Activated CD4-positive, CD25-positive, alpha-beta regulatory T cell treated with anti-CD3 and anti-CD28 coated beads, Interleukin-2, amount 50 U/mL, for 16 hours (primary cell): ENCODE measurements around the gene SYCE3.

Source experiments
- DNase-seq: peaks from one replicate; pipeline ENCODE4 v3.0.0-alpha.2; 2020; ENCODE audit warnings: low read depth, low spot score

SYCE3 gene

DNA sequence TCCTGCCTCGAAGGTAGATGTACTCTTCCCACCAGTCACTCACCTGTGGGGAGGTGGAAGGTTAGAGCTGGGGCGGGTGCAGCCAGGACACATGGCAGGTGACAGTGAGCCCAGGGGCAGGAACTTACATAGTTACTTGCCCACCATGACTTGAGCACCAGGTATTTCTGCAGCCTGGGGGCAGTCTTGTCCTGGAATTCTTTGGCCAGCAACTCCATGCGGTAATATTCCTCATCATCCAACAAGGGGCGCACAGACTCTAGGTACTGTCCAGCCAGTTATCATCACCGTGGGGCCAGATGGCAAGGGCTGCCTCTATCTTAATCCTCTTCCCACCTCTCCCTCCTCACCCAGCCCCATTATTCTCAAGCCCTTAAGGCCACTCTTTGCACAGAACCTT, 13.4 kb upstream of the SYCE3 start:
- no peak for DNase-seq

DNA sequence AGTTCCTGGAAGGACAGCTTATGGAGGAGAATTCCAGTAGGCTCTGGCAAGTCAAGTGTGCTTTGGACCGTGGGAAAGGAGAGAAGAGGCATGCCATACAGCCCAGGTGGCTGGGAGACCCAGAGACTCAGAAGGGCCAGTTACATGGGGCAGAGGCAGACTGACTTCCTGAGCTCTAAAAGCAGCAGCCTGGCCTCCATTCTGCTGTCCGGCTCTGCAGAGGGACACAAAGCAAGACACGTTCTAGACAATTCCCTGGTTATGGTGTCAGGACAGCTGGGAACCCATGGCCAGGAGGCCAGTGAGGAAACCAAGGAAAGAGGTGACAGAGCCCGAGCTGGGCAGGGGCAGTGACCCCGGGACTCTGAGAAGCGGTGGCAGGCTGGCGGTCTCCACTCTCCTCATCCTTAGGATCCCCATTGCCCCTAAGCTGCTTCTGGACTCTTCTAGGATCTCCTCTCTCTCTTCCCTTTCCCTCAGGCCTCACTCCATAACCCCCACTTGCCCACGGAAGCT, 12.8 kb upstream of the SYCE3 start:
- no peak for DNase-seq

DNA sequence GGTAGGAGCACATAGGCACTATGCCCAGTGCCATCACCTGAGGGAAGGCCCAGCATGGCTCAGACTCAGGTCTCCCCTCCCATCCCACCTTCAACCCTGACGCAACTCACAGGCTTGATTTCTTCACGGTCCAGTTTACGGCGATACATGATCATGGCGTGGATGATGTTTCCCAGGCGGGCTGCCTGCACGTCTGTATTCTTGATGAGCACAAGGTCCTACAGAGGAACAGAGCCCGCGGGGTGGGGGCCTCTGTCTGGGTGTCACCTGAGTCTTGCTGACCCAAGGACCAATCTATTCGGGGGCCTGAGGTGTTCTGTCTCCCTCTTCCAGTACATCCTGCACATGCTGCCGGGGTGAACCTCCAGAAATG, 11.7 kb upstream of the SYCE3 start:
- DNase-seq = no peak

DNA sequence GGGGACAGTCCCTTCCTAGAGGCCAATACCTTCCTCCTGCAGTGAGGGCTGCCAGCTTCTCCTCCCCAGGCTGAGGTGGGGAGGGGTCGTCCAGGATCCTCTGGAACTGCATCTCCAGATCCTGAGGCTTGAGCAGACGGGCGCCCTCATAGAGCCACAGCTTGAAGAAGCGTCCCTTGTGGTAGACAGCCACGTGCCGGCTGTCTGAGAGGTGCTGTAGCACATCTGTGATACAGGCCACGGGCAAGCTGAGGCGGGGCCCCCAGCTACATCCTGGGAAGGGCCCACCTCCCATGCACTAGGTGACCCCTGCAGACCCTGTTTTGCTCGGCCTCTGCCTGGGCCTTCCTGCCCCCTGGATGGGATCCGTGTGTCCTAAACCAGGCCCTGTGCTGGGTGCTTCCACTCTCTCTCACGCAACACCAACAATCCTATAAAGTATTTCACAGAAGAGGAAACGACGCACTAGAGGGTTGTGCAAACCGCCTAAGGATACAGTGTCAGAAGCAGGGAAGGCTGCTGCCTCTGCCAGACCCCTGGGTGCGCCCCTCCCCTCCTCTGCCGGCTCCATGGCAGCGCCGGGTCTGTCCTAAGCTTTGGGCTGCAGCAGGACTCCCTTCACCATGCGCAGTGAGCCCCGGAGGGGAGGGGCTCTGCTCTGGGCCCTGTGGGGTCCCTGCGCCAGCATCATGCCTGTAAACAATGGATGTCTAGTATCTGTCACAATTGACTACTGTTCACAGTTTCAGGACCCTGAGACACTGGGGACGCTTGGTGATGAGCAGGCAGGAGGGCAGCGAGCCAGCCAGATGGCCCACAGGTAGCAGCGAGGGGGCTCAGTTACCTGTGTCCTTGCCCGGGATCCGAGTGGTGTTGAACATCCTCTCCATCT, 11.0 kb upstream of the SYCE3 start:
- DNase-seq = no peak

DNA sequence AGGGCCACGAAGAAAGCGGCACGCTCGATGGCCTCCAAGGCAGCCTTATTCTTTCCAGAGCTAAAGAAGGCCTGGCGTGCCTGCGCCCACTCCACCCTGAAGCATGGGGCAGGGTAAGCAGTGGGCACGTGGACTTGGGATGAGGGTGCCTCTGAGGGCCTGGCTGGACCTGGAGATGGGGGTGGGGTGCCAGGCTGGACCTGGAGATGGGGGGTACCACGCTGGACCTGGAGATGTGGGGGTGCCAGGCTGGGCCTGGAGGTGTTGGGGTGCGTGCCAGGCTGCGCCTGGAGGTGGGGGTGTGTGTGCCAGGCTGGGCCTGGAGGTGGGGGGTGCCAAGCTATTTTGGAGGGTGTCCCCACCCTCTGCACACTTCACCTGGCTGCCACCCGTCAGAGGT, 10.2 kb upstream of the SYCE3 start:
- no peak for DNase-seq

DNA sequence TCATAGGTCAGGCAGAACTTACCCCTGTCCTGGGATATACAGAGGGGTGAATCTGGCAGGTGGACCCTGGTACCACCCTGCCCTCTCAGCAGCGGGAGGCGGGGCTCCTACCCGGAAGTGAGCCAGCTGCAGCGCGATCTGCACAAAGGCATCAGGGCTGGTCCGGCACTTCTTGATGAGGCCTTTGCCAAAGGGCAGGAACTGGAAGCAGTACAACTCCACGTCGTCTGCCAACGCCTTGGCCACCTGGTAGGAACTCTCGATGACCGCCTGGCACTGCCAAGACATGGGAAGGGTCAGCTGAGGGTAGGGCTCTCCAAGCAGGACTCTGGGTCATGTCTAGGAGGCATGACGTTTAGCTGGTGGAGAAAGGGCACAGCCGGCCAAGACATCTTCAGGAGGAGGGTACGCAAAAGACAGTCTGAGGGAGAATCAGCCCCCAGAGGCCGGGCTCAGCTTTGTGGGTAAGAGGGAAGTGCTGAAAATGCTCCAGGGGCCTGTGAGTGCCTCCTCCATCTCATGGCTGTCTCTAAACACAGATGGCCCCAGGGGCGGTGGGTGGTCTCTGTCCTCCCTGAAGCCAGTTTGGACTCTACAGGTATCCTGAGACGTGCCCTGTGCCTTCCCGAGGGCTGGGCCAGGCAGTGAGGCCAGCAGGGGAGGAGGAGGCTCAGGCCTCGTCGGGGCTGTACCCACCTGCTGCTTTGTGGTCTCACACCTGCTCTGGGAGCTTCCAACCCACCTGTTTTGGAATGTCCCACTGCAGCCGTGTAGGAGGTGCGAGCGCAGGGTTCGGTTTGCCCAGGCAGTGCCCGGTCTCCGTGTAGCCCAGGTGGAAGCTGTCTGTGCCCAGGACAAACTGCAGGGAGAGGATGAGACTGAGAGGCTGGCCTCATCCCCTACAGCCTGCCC, 8.8 kb upstream of the SYCE3 start:
- no peak for DNase-seq

DNA sequence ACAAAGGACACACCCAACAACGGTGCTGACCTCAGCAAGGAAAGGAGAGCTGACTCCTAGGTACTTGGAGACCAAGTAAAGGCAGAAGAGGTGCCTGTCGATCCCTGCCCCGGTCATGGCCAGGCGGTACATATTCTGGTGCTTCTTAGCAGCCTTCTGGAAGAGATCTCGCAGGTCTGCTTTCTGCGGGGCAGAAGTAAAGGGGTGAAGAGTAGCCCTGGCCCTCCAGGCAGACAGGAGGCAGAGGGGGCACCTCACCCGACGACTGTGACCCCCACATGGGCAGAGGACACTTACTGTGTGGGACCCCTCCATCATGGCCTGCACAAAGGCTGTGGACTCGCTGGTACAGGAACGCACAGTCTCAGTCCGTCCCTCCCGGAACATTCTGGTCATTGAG, 8.1 kb upstream of the SYCE3 start:
- DNase-seq = no peak

DNA sequence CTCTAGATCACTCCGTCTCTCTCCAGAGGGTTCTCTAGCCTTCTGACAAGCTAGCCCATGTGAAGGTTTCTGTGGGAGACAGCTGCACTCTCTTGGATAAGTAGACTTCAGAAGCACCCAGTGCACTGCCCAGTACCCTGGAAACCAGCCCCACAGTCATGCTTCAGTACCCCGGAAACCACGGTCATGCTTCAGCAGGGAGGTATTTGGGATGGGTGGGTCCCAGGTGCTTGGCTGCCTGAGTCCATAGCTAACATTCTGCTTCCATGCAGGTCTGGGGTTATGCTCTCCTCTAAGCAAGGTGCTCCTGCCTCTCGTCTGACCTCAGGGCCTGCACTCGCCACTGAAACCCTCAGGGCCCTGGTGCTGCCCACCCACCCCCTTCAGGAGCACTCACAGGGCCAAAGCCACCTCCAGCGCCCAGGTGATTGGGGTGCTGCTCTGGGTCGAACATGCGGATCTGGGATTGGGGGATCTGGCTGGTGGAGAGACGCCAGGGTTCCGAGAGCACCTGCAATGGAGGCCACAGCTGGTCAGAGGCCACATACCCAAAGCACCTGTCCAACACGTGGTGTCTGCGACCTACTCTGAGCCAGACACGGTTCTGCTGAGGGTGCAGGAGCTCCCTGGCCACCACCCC, 7.3 kb upstream of the SYCE3 start:
- no peak for DNase-seq

DNA sequence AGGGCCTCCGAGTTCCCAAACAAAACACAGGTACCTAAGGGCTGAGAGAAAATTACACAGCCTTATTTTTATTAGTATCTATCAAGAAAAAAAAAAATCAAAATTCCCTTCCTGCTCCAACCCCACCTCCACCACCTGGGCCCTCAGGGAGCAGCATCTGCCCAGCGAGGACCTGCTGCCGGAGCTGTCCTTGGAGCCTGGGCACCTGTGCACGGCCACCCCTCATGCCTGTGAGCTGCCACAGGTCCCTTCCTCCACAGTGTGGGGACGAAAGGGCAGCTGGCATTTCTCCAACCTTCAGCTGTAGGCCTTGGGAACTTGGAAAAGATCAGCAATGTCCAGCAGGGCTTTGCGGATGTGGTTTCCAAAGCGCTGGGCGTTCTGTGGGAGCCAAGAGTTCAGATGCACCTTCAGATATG, 6.3 kb upstream of the SYCE3 start:
- DNase-seq = no peak

DNA sequence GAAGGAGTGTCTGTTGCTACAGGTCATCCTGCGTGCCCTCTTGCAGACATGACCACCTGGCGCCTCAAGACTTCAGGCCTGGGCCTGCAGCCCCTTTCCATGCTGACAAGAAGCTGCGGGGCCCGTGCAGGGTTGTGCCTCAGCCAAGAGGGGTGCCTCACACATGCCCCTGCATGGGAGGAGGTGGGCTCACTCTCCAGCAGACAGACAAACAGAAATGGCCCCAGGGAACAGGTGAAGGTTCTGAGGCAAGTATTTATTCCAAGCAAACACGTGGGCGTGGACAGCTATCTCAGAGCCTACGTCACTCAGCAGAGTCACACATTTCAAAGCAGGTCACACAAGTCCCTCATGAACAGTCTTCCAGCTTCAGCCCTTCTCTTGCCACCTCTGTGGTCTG, 5.9 kb upstream of the SYCE3 start:
- no peak for DNase-seq

DNA sequence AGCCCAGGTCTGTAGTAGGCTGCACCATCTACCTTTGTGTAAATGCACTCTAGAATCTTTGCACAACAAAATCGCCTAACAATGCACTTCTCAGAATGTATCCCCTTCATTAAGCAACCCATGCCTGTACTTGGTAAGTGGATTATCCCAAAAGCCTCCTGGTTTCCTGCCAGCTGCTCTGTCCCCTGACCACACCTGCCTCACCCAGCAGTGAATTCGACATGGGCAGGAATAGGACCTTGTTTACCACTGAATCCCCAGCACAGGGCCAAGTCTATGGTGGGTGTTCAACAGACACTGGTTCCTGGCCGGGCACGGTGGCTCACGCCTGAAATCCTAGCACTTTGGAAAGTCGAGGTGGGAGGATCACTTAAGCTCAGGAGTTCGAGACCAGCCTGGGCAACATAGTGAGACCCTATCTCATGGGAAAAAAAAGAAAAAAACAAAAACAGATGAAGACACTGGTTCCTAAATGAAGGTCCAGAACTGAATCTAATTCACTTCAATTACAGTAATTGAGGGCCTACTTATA, 5.1 kb upstream of the SYCE3 start:
- DNase-seq = no peak

DNA sequence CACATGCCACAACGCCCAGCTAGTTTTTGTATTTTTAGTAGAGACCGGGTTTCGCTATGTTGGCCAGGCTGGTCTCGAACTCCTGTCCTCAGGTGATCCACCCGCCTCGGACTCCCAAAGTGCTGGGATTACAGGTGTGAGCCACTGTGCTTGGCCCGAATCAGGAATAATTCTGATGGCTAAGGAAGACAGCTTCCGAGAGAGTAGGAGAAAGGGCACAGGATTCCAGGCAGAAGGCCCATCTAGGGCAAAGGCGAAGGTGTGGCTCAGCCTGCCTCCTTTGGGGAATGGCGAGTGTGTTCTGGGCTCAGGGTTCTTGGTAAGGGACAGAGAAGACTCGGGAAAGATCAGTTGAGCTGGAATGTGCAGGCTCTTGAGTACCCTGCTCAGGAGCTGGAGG, 1.6 kb upstream of the SYCE3 start:
- no peak for DNase-seq

DNA sequence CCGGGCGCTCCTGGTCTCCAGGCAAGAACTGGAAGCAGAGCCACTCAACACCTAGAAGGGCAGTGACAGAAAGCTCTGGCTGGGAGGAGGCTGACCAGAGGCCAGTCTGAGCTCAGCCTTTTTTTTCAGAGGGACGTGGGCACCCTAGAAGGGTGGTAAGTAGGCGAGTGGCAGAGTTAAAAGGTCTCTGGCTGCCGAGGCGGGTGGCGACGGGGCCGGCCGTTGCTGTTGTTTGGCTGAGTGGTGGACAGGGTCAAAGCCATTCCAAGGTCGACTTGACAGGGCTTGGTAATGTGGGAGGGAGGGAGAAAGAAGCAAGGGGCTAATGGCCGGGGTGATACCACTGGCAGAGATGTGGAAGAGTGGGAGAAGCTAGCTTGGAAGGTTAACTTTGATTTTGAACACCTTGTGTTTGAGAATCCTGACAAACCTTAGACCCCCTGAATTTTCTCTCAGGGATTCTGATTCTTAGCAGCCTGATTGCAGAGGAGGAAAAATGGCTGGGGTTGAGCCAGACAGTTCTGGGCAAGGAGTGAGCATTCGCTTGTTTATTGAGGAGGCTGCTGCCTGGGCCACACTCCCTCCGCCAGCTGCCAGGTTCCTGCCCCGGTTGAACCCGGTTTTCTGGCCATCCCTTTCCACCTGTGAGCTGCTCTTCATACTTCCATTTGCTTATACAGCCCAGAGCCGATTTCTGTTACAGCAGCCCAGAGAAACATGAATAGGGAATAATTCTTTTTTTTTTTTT, 868 bp upstream of the SYCE3 start:
- DNase-seq = no peak

DNA sequence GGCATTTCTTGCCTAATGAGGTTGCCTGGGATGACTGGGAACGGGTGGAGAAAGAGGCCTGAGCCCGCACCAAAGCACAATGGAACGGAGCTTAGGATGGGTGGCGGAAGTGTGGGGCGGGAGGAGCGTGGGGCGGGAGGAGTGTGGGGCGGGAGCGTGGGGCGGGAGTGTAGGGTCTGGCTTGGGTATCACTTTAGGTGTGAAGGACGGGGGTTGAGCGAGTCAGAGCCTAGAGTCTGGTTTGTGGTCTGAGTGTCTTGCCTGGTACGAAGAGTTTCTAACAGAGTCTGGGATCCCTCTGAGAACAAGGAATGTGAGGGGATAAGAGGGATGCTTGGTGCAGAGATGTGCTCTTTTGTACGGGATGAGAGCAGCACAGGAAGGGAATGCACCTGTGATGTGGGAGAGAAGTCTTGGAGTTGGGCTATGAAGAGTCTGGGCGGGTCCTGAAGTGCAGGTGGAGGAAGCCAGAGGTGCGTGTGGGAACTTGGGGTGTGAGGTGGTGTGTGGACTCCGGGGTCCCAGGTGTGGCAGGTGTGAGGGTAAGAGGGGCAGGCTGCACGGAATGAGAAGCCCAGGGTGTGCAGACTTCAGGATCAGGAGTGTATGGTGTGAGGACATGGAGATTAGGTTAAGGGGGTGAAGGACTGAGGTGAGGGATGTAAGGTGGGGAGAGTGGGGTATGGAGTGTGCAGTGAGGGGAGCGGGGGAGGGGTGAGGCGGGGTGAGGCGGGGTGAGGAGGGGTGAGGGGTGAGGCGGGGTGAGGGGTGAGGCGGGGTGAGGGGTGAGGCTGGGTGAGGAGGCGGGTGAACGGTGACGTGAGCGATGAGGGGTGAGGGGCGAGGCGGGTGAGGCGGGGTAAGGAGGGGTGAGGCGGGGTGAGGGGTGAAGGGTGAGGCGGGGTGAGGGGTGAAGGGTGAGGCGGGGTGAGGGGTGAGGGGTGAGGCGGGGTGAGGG, 1.0 kb downstream of the SYCE3 start:
- DNase-seq = no peak

DNA sequence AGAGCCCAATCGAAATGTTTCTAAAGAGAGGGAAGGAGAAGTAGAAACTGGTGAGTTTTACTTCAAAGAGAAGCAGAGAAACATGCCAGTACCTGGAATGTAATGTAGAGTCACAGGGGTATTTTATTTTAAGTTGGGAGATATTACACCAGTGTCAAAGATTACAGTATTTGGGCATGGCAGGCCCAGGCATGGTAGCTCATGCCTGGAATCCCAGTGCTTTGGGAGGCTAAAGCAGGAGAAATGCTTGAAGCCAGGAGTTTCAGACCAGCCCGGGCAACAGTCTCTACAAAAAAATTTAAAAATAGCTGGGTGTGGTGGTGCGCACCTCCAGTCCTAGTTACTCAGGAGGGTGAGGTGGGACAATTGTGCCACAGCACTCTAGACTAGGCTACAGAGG, 2.7 kb downstream of the SYCE3 start:
- DNase-seq = no peak

DNA sequence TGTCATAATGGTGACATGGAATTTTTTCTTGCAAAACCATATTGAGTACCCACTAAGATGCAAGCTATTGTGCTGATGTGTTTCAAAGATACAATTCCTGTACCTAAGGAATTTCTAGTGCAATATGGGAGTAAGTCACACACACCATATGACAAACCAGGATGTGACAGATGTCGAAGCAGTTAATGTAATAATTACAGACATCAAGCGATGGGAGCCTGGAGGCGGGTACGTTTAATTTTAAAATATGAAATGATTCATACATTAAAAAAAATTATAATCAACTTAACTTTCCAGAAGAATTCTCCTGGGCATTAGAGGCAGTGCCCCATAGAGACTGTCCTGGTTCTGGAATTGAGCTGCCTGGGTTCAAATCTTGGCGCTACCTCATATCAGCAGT, 6.0 kb downstream of the SYCE3 start:
- no peak for DNase-seq

DNA sequence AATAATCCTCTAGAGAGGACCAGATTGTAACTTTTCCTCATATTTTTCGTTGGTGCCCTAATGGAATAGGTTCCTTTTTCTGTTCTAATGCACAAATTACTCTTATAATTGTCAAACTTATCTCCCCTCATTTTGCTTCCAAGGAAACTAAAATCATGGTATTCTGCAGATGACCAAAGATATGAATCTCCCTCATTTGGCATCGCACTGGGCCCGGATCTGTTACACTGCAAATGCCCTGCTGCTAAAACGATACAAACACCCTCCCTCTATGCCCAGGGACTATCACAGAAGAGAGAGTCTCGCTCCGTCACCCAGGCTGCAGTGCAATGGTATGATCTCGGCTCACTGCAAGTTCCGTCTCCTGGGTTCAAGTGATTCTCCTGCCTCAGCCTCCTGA, 9.4 kb downstream of the SYCE3 start:
- no peak for DNase-seq

DNA sequence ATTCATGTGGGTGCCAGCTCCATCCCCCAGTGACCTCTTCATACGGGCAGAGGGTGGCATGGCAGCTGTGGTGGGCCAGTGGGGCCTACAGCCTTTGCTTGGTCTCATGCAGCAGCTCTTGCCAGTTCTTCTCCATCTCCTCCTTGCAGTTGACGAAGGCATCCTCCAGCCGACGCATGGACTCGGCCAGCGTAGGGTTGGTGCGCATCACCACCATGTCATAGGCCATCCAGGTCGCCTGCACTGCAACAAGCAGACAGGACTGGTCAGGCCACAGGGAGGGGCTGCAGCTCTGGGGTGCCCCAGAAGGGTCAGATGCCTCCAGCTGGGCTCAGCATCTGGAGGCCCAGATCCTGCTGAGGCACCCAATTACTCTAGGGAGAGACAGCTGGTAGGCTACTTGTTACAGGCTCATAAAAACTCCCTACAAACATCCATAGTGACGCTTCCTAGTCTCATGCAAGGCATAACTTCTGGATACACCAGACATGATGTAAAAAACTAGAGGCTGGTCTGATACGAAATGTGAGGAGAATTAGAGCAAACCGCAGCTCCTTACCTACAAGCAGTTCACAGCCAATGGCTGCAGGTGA, 11.5 kb downstream of the SYCE3 start:
- DNase-seq = no peak

DNA sequence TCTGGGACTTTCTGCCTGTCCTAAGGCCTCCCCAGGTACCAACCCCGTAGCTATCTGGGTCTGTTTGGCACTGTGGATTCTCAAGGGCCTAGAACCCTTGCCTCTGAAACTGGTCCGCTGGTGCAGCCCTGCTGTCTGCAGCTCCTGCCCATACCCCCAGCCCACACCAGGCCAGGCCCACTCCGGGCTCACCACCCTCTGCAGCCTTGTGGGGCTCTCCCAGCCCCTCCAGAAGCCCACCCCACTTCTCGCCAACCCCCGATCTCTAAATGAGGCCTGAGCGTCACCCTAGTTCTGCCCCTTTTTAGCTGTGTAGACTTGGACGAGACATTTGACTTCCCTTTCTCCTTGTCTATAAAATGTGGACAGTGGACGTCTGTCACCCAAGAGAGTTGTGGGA, 12.3 kb downstream of the SYCE3 start:
- no peak for DNase-seq
